ENCODE data around the gene HMCN1. TPM values are rescaled to one million over a fixed set of nuclear protein-coding genes. Genes with fewer than 3 reads are reported as not detected.

HMCN1 gene
- total RNA-seq, 4 donors from 2014 or later = 53.0 to 87.9 (median 76.8) TPM

DNA sequence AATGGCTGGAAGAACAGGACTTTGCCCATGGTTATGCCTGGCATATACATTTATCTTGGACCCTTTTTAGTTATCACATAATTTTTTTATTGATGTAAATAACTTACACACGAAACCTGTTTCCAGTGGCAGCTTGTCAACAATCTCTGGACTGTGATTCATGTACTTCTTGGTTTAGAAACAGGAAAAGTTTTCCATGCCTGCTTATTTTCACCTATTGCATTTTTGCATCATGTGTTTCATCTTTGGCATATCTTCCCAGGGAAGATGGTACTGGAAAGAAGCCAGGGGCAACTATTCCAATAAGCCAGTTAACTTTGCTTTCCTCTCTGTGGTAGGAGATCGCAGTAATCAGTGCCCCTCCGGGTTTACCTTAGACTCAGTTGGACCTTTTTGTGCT lies 430.6 kb downstream of the HMCN1 start:
- no peaks in the 10 kb centered on the region for H3K27me3 ChIP-seq
- no peak overlapping the region for H3K27ac ChIP-seq (replicated peaks in 1 of 4)
- H3K9me3 ChIP-seq = no peaks in the 10 kb centered on the region
- WGBS = 93% methylated on average over 3 of the region's 3 CpGs
- no peak overlapping the region for H3K4me3 ChIP-seq
- no peaks in the 10 kb centered on the region for H3K4me1 ChIP-seq
- H3K36me3 ChIP-seq = peaks cover 0 to 47% (median 13%) of the 10 kb centered on the region in 4 donors
- DNase-seq (ENCODE audit: extremely low spot score) = no peak
- TF ChIP-seq POLR2A (IDR thresholded peaks at IDR 0.05; ENCODE audit: low read depth) (no peak), EP300 (IDR thresholded peaks at IDR 0.05) (no peak), POLR2AphosphoS5 (IDR thresholded peaks at IDR 0.05) (no peak), CTCF (IDR thresholded peaks at IDR 0.05) (no peak)
- intact Hi-C loops (cut with DNase I) = no loop called here

- H3K36me3 ChIP-seq = peaks cover 0 to 47% (median 13%) of the 10 kb centered on the region in 4 donors
- intact Hi-C loops (cut with DNase I) = no loop called here
- 64% methylated on average over 1 of the region's 1 CpG for WGBS
These were observed 431.1 kb downstream of the HMCN1 start for GRCh38 chr1:186165303-186165702.

DNA sequence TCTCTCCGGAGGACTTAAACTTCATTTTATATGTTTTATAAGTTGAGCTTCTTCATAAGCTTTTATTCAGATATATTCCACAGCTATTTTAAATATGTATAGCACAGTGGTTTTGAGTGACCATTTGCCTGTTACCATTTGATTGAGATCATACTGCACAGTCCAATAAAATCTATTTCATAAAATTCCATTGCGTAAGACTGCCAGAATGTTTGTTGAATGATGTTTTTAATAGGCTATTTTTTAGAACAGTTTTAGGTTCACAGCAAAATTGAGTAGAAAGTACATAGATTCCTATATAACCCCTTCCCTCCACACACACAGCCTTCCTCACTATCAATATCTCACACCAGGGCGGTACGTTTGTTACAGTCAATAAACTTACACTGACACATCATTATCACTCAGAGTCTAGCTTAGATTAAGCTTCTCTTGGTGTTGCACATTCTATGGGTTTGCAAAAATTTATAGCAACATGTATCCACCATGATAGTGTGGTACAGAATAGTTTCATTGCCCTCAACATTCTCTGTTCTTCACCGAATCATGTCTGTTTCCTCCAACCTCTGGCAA lies 433.0 kb downstream of the HMCN1 start:
- H3K9me3 ChIP-seq = no peaks in the 10 kb centered on the region
- H3K36me3 ChIP-seq = peaks cover 0 to 52% (median 15%) of the 10 kb centered on the region in 4 donors
- no peaks in the 10 kb centered on the region for H3K4me1 ChIP-seq
- DNase-seq (ENCODE audit: extremely low spot score) = no peak
- intact Hi-C loops (cut with DNase I) = no loop called here
- no peaks in the 10 kb centered on the region for H3K27me3 ChIP-seq
- TF ChIP-seq EP300 (IDR thresholded peaks at IDR 0.05) = no peak
- TF ChIP-seq POLR2AphosphoS5 (IDR thresholded peaks at IDR 0.05) = no peak
- TF ChIP-seq POLR2A (IDR thresholded peaks at IDR 0.05; ENCODE audit: low read depth) = no peak
- no peak for TF ChIP-seq CTCF (IDR thresholded peaks at IDR 0.05)
- H3K4me3 ChIP-seq = no peak overlapping the region
- 98% methylated on average over 5 of the region's 5 CpGs for WGBS
- no peak overlapping the region for H3K27ac ChIP-seq (replicated peaks in 1 of 4)

More at GRCh38 chr1:186165303-186165702, 431.1 kb downstream of the HMCN1 start:
- Histone ChIP-seq H3K27ac (replicated peaks in 1 of 4) (no peak overlapping the region), H3K27me3 (no peaks in the 10 kb centered on the region), H3K9me3 (no peaks in the 10 kb centered on the region), H3K4me1 (no peaks in the 10 kb centered on the region), H3K4me3 (no peak overlapping the region)
- DNase-seq (ENCODE audit: extremely low spot score) = no peak
- TF ChIP-seq POLR2AphosphoS5 (IDR thresholded peaks at IDR 0.05) = no peak
- TF ChIP-seq EP300 (IDR thresholded peaks at IDR 0.05) = no peak
- no peak for TF ChIP-seq CTCF (IDR thresholded peaks at IDR 0.05)
- no peak for TF ChIP-seq POLR2A (IDR thresholded peaks at IDR 0.05; ENCODE audit: low read depth)

- intact Hi-C loops (cut with DNase I) = no loop called here
- H3K9me3 ChIP-seq = no peaks in the 10 kb centered on the region
- no peaks in the 10 kb centered on the region for H3K27me3 ChIP-seq
- TF ChIP-seq EP300 (IDR thresholded peaks at IDR 0.05) = no peak
- no peak for TF ChIP-seq POLR2A (IDR thresholded peaks at IDR 0.05; ENCODE audit: low read depth)
- TF ChIP-seq CTCF (IDR thresholded peaks at IDR 0.05) = no peak
- TF ChIP-seq POLR2AphosphoS5 (IDR thresholded peaks at IDR 0.05) = no peak
- WGBS = 75% methylated on average over 4 of the region's 4 CpGs
- no peak overlapping the region for H3K4me3 ChIP-seq
- H3K27ac ChIP-seq (replicated peaks in 1 of 4) = no peak overlapping the region
- H3K36me3 ChIP-seq = peaks cover 0 to 19% (median 3%) of the 10 kb centered on the region in 4 donors
- no peak for DNase-seq (ENCODE audit: extremely low spot score)
- H3K4me1 ChIP-seq = no peaks in the 10 kb centered on the region
These were observed 441.4 kb downstream of the HMCN1 start for GRCh38 chr1:186175588-186175987.

All from esophagus muscularis mucosa (tissue), 4 donors.